ENCODE data around the gene AKAP6.

AKAP6 gene

DNA sequence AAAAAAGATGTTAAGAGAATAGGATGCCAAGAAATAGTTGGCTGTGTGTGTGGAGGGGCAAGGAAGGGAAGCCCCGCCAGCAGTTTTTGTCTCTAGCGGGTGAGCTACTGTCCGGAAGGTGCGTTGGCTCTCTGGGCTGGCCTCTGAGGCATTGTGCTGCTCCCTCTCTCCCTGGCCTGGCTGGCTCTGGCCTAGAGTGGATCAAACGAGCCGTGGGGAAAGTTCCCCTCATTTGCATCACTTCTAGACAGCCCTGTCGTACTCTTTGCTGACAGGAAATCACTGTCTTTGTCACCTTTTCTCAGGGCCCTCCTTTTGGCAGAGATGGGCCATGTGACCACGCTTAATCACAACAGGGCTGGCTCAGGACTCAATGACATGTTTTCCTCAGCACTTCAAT lies 373.5 kb downstream of the AKAP6 start:
- TF ChIP-seq, protein P1, sequence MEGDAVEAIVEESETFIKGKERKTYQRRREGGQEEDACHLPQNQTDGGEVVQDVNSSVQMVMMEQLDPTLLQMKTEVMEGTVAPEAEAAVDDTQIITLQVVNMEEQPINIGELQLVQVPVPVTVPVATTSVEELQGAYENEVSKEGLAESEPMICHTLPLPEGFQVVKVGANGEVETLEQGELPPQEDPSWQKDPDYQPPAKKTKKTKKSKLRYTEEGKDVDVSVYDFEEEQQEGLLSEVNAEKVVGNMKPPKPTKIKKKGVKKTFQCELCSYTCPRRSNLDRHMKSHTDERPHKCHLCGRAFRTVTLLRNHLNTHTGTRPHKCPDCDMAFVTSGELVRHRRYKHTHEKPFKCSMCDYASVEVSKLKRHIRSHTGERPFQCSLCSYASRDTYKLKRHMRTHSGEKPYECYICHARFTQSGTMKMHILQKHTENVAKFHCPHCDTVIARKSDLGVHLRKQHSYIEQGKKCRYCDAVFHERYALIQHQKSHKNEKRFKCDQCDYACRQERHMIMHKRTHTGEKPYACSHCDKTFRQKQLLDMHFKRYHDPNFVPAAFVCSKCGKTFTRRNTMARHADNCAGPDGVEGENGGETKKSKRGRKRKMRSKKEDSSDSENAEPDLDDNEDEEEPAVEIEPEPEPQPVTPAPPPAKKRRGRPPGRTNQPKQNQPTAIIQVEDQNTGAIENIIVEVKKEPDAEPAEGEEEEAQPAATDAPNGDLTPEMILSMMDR (IDR thresholded peaks at IDR 0.05; ENCODE audit: low read depth, low read length) = no peak
- DNase-seq (ENCODE audit: extremely low read depth, low read depth) = no peak

DNA sequence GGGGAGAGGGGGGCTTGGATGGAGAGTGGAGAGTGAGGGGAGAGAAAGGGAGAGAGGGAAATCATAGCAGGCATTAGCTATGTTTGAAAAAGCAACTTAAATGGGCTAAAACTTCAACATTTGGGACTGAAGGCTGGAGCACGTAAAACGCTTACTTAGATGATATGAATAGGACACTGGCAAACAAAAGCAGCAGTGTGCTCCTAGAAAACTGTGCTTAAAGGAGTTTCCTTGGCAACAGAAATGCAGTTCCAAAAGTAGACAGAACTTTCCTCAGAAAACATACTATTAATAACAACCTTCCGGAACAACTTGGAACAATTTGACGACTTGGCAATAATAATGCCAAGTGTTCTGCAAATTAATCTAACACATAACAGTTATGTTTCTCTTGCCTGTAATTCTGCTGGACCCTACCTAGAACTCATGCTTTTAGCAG lies 374.1 kb downstream of the AKAP6 start:
- TF ChIP-seq, protein P1 (IDR thresholded peaks at IDR 0.05; ENCODE audit: low read depth, low read length) = no peak
- DNase-seq (ENCODE audit: extremely low read depth, low read depth) = no peak

DNA sequence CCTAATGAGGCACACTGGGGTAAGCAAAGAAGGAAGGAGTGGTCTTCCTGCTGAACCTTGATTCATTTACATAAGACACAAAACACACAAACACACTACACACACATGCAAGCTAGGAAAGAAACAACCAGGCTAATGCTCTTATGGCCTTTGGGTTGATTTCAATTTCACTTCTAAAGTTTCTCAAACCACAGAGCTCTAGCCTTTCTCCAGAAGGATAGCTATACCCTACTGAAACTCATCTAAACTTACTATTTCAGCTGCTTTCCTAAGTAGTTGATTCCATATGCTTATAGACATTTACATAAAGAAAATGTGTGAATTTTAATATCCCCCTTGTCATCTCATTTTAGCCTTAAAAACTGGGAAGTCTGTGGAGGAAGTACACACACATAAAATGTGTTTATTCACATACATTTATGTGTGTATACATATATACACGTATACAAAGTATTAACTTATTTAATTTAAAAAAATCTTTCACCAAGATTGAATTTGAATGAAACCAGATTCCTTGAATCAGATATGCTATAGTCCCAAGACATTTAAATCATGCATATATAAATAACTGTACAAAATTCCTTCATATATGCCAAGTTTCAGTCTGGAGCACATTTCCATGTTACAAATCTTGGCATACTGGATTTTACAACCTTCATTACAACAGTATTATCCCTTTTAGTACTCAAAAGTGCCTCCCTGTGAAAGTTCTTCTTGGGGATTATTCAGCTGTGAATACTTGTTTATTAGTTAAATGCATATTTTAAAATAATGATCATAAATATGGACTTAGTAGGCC lies 377.8 kb downstream of the AKAP6 start:
- TF ChIP-seq, protein P1 (IDR thresholded peaks at IDR 0.05; ENCODE audit: low read depth, low read length) = no peak
- DNase-seq (ENCODE audit: extremely low read depth, low read depth) = no peak

DNA sequence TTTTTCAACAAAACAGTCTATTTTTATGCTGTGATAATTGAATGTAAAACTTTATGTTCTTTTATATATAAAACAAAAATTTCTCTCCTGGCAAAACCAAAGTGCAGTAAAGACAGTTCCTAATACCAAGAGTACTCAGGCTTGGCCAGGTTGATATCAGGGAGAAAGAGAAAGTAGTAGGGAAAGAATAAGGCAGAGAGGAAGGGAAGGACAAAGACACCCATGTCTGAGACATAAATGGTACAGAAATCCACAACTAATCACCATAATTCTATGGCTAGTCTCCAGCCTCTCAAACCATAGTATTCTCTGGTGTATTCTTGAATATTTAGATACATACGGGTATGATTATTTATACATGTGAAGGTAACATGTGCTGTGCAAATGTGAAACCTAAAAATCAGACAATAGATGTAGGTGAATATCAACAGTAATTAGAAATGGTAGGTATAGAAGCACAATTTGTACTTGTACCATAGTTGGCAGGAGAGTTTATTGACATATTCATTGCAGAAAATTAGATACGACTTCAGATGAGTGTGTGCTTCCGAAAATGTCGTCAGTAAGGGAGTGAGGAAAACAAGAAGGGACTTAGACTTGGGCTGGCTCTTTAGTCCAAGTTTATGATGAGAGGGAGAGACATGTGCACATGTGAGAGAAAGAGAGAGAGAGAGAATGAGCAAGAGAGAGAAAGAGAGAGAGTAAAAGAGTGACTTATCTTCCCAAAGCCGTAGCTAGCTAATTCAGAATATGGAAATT lies 378.8 kb downstream of the AKAP6 start:
- TF ChIP-seq, protein P1 (IDR thresholded peaks at IDR 0.05; ENCODE audit: low read depth, low read length) = no peak
- DNase-seq (ENCODE audit: extremely low read depth, low read depth) = no peak

DNA sequence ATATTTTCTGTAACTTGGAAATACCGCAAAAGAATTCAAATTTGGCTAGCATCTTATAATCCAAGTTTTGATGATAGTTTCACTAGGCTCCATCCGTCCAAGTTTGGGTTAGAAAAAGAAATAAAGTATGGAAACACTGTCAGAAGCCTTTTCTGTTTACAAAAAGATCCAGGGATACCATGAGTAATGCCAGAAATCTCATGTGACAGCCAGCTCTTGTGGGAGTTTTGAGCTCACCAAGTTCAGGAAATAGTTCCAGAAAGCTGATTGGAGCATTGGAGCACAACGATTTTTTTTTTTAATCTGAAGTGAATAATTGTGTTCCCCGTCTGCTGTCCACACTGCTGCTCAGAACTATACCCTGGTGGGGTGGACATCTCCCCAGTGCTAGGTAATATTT lies 379.9 kb downstream of the AKAP6 start:
- DNase-seq (ENCODE audit: extremely low read depth, low read depth) = peak; percentile 75
- TF ChIP-seq, protein P1 (IDR thresholded peaks at IDR 0.05; ENCODE audit: low read depth, low read length) = no peak

DNA sequence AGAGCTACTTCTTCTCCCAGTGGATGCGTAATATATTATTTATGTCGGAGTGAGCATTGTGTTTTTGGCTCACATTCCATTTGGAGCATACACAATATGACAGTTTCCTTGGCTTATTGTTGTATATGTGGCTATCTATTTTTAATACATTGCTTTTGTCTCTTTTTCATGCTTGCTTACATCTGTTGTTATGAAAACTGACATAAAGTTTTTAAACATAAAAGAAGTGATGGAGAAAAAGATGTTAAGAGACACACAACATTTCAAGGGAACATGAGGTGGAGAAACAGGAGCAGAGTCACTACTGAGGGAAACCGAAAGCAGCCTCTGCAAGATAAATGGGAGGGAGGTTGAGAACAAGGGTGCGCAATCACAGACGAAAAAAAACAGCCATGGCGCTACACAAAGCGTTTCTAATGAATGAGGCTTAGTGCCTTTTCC lies 381.2 kb downstream of the AKAP6 start:
- no peak for DNase-seq (ENCODE audit: extremely low read depth, low read depth)
- TF ChIP-seq, protein P1 (IDR thresholded peaks at IDR 0.05; ENCODE audit: low read depth, low read length) = no peak

Measured in AG09319 (cell line).